Astrocyte (in vitro differentiated cells and primary cell): ENCODE results near the gene OR2C3. TPM values are rescaled to one million over a fixed set of nuclear protein-coding genes. Genes with fewer than 3 reads are reported as not detected.

Experiments
- DNase-seq: peaks from one replicate; pipeline ENCODE4 v3.0.0-alpha.2; 2010; ENCODE audit warnings: low read depth
- FAIRE-seq: peaks from 2 replicates; lab custom pipeline; 2011; peaks lifted over from hg19 to GRCh38; lab: Jason Lieb, UNC
- H2AFZ ChIP-seq: 2 replicates; pipeline ENCODE4 v1.6.0; 2012; ENCODE audit warnings: low read depth, low read length, inconsistent platforms
- H3K27ac ChIP-seq: 2 replicates; pipeline ENCODE4 v1.5.1; 2011; ENCODE audit warnings: low read depth, low read length, inconsistent platforms
- H3K27me3 ChIP-seq: 2 replicates; pipeline ENCODE4 v1.6.0; 2011; ENCODE audit warnings: low read length, inconsistent platforms; ENCODE audit not compliant: insufficient read depth
- H3K36me3 ChIP-seq: 2 replicates; pipeline ENCODE4 v1.5.1; 2011; ENCODE audit warnings: low read length, inconsistent platforms; ENCODE audit not compliant: insufficient read depth
- H3K4me1 ChIP-seq: 2 replicates; pipeline ENCODE4 v1.5.1; 2011; ENCODE audit warnings: low read length, inconsistent platforms; ENCODE audit not compliant: insufficient read depth
- H3K4me2 ChIP-seq: 2 replicates; pipeline ENCODE4 v1.6.0; 2012; ENCODE audit warnings: low read length, inconsistent platforms
- H3K4me3 ChIP-seq: 2 replicates; pipeline ENCODE4 v1.5.1; 2011; ENCODE audit warnings: low read depth, mild to moderate bottlenecking, low read length, inconsistent platforms; ENCODE audit not compliant: insufficient read depth
- H3K79me2 ChIP-seq: 2 replicates; pipeline ENCODE4 v1.6.0; 2012; ENCODE audit warnings: mild to moderate bottlenecking, low read length, inconsistent platforms; ENCODE audit not compliant: insufficient read depth
- H3K9ac ChIP-seq: 2 replicates; pipeline ENCODE4 v1.6.0; 2012; ENCODE audit warnings: mild to moderate bottlenecking, low read length, inconsistent platforms
- H3K9me3 ChIP-seq: 2 replicates; pipeline ENCODE4 v1.5.1; 2012; ENCODE audit warnings: low read depth, mild to moderate bottlenecking, low read length, inconsistent platforms; ENCODE audit not compliant: insufficient read depth
- H4K20me1 ChIP-seq: 2 replicates; pipeline ENCODE4 v1.6.0; 2012; ENCODE audit warnings: low read length, inconsistent platforms; ENCODE audit not compliant: insufficient read depth
- H3K27ac Mint-ChIP-seq: one replicate; pipeline ENCODE4 v1.8.0; 2021; ENCODE audit warnings: mild to moderate bottlenecking, mixed read lengths; ENCODE audit not compliant: unreplicated experiment
- H3K27me3 Mint-ChIP-seq: one replicate; pipeline ENCODE4 v1.8.0; 2021; ENCODE audit warnings: low read depth, mixed read lengths; ENCODE audit not compliant: unreplicated experiment
- H3K36me3 Mint-ChIP-seq: one replicate; pipeline ENCODE4 v1.8.0; 2021; ENCODE audit warnings: low read depth, mixed read lengths; ENCODE audit not compliant: unreplicated experiment
- H3K4me1 Mint-ChIP-seq: one replicate; pipeline ENCODE4 v1.8.0; 2021; ENCODE audit warnings: low read depth, mixed read lengths; ENCODE audit not compliant: unreplicated experiment
- H3K4me3 Mint-ChIP-seq: one replicate; pipeline ENCODE4 v1.8.0; 2021; ENCODE audit warnings: mild to moderate bottlenecking, moderate library complexity, mixed read lengths; ENCODE audit not compliant: unreplicated experiment
- H3K9me3 Mint-ChIP-seq: one replicate; pipeline ENCODE4 v1.8.0; 2021; ENCODE audit warnings: mild to moderate bottlenecking, mixed read lengths; ENCODE audit not compliant: unreplicated experiment
- EZH2 ChIP-seq: IDR thresholded peaks from 2 replicates; pipeline ENCODE4 v1.6.1; 2012; ENCODE audit warnings: mild to moderate bottlenecking, low read length, inconsistent platforms; ENCODE audit not compliant: insufficient read depth
- total RNA-seq: library from RNA; stranded (reverse); gene quantifications from 2 replicates; pipeline ENCODE4 v1.2.1, GENCODE V29; 2021
- TF ChIP-seq, protein P1 (sequence below): IDR thresholded peaks from 2 replicates; pipeline ENCODE4 v1.5.1; 2011; ENCODE audit warnings: low read depth, mild to moderate bottlenecking, inconsistent platforms, low read length, moderate library complexity; ENCODE audit not compliant: insufficient read depth

The OR2C3 gene
- total RNA-seq, 1 donor from 2014 or later: not detected

DNA sequence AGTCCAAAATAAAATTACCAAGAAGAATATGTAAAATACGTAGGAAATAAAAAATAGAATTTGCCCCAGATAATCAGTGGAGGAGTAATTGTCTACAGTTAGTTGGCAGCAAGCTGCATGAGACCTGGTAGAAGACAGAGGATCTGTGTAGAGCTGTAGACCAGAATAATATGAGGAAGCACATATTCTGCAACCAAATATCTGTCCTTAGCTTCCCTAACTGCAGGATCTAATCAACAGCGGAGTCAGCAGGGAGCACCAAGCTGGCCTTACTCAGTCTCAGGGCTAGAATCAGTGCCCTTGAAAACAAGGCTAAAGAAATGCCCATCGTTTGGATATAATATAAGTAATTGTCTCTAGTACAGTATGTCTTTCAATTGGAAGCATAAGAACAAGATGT lies 6.6 kb upstream of the OR2C3 start:
- no peaks in the 10 kb centered on the region for H3K36me3 Mint-ChIP-seq
- Histone ChIP-seq H3K9me3 (no peaks in the 10 kb centered on the region), H3K4me2 (no peak overlapping the region), H3K27ac (no peak overlapping the region), H2AFZ (no peak overlapping the region), H3K4me3 (no peak overlapping the region), H3K79me2 (no peaks in the 10 kb centered on the region), H3K36me3 (no peaks in the 10 kb centered on the region), H4K20me1 (no peaks in the 10 kb centered on the region), H3K9ac (no peak overlapping the region), H3K4me1 (no peaks in the 10 kb centered on the region), H3K27me3 (no peaks in the 10 kb centered on the region)
- no peaks in the 10 kb centered on the region for H3K27me3 Mint-ChIP-seq
- FAIRE-seq: no peak
- TF ChIP-seq, protein P1, sequence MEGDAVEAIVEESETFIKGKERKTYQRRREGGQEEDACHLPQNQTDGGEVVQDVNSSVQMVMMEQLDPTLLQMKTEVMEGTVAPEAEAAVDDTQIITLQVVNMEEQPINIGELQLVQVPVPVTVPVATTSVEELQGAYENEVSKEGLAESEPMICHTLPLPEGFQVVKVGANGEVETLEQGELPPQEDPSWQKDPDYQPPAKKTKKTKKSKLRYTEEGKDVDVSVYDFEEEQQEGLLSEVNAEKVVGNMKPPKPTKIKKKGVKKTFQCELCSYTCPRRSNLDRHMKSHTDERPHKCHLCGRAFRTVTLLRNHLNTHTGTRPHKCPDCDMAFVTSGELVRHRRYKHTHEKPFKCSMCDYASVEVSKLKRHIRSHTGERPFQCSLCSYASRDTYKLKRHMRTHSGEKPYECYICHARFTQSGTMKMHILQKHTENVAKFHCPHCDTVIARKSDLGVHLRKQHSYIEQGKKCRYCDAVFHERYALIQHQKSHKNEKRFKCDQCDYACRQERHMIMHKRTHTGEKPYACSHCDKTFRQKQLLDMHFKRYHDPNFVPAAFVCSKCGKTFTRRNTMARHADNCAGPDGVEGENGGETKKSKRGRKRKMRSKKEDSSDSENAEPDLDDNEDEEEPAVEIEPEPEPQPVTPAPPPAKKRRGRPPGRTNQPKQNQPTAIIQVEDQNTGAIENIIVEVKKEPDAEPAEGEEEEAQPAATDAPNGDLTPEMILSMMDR: no peak
- TF ChIP-seq EZH2: no peak
- no peak for DNase-seq
- H3K9me3 Mint-ChIP-seq: no peaks in the 10 kb centered on the region
- no peak overlapping the region for H3K4me3 Mint-ChIP-seq
- H3K4me1 Mint-ChIP-seq: no peaks in the 10 kb centered on the region
- no peak overlapping the region for H3K27ac Mint-ChIP-seq

DNA sequence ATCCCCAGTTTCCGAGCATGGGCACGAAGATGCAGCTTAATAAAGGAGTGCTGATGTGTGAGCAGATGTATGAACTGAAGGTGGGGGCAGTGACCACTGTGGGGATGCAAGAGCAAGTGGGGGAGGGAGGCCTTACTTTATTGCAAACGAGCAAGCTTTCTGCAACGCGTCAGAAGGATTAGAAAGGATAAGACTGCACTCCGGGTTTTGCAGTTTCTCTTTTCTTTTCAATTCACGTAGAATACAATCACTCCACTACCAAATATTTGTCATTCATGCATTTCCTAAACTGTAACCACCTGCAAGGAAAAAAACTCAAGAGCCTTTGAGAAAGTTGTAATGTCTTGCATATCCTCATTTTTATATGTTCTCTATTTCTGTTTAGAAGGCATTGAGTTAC lies 4.3 kb upstream of the OR2C3 start:
- Mint-ChIP-seq H3K4me1 (peaks cover 7% of the 10 kb centered on the region), H3K4me3 (no peak overlapping the region), H3K27ac (no peak overlapping the region), H3K27me3 (no peaks in the 10 kb centered on the region), H3K9me3 (no peaks in the 10 kb centered on the region), H3K36me3 (no peaks in the 10 kb centered on the region)
- Histone ChIP-seq H3K79me2 (no peaks in the 10 kb centered on the region), H3K4me3 (no peak overlapping the region), H3K4me1 (no peaks in the 10 kb centered on the region), H2AFZ (no peak overlapping the region), H3K36me3 (no peaks in the 10 kb centered on the region), H3K27ac (no peak overlapping the region), H3K9ac (no peak overlapping the region), H3K4me2 (no peak overlapping the region), H3K27me3 (no peaks in the 10 kb centered on the region), H4K20me1 (no peaks in the 10 kb centered on the region), H3K9me3 (no peaks in the 10 kb centered on the region)
- no peak for FAIRE-seq
- no peak for DNase-seq
- TF ChIP-seq, protein P1: no peak
- no peak for TF ChIP-seq EZH2

DNA sequence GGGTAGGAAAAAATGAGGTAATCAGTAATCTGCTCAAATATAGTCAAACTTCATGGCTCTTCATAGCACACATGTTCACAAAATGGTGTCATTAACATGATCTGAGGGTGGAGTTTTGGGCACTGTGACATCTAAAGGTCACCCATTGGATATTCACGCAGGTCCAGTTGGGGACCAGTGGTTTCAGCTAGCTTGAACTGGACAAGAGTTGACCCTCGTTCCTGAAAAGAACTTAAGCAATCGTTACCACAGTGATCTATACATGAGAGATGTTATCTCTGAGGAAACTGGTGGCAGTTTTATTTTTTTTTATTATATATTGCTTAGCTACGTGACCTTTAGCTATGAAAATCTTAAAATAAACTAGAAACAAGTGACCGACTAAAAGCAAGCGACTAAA lies 3.0 kb upstream of the OR2C3 start:
- FAIRE-seq: no peak
- H3K27ac Mint-ChIP-seq: no peak overlapping the region

More for the DNA sequence above, 3.0 kb upstream of the OR2C3 start:
- H3K79me2 ChIP-seq: no peaks in the 10 kb centered on the region
- no peak overlapping the region for H3K9ac ChIP-seq
- H3K36me3 ChIP-seq: no peaks in the 10 kb centered on the region
- H3K27me3 ChIP-seq: no peaks in the 10 kb centered on the region
- H3K36me3 Mint-ChIP-seq: no peaks in the 10 kb centered on the region
- DNase-seq: no peak
- H3K4me3 Mint-ChIP-seq: no peak overlapping the region
- H3K4me3 ChIP-seq: no peak overlapping the region
- peaks cover 16% of the 10 kb centered on the region for H3K4me1 Mint-ChIP-seq
- no peaks in the 10 kb centered on the region for H3K9me3 Mint-ChIP-seq
- no peaks in the 10 kb centered on the region for H3K27me3 Mint-ChIP-seq
- H2AFZ ChIP-seq: no peak overlapping the region
- H3K9me3 ChIP-seq: no peaks in the 10 kb centered on the region
- H3K4me1 ChIP-seq: no peaks in the 10 kb centered on the region
- TF ChIP-seq EZH2: no peak
- TF ChIP-seq, protein P1: no peak
- no peaks in the 10 kb centered on the region for H4K20me1 ChIP-seq
- no peak overlapping the region for H3K27ac ChIP-seq
- H3K4me2 ChIP-seq: no peak overlapping the region
